HG03521 (cell line): Measurements from ENCODE around the gene SPATA6.

Experiments used
- ATAC-seq: cut with Tn5 transposase; IDR thresholded peaks from one replicate; pipeline ENCODE4 v1.9.1; 2021; ENCODE audit warnings: mild to moderate bottlenecking, moderate library complexity; ENCODE audit not compliant: unreplicated experiment

SPATA6 gene

GRCh38 chr1:48261881-48262400 is 210.1 kb downstream of the SPATA6 start:
- ATAC-seq, result no peak

GRCh38 chr1:48258106-48258505 is 213.9 kb downstream of the SPATA6 start:
- no peak for ATAC-seq

GRCh38 chr1:48254254-48254653 is 217.8 kb downstream of the SPATA6 start:
- no peak for ATAC-seq

GRCh38 chr1:48251821-48252220 is 220.2 kb downstream of the SPATA6 start:
- no peak for ATAC-seq

GRCh38 chr1:48251323-48251722 is 220.7 kb downstream of the SPATA6 start:
- ATAC-seq, result no peak

- no peak for ATAC-seq
Measured at GRCh38 chr1:48250572-48250971, 221.4 kb downstream of the SPATA6 start.

GRCh38 chr1:48249868-48250267 is 222.1 kb downstream of the SPATA6 start:
- ATAC-seq, result no peak

- ATAC-seq, result no peak
Measured at GRCh38 chr1:48248356-48248755, 223.6 kb downstream of the SPATA6 start.

- ATAC-seq, result no peak
Measured at GRCh38 chr1:48246727-48247126, 225.3 kb downstream of the SPATA6 start.
